HCT116 (cell line): ENCODE results near the gene LRRFIP1.

Source experiments
- CEBPB ChIP-seq: IDR thresholded peaks from 2 replicates; pipeline ENCODE4 v1.6.1; 2012; ENCODE audit warnings: low read depth
- EGR1 ChIP-seq: IDR thresholded peaks from 2 replicates; pipeline ENCODE4 v1.6.1; 2012; ENCODE audit warnings: low read depth
- ELF1 ChIP-seq: IDR thresholded peaks from 2 replicates; pipeline ENCODE4 v1.6.1; 2012; ENCODE audit warnings: low read depth, borderline replicate concordance
- EZH2 ChIP-seq: fragments of 200-600 bp; sonication (generic); IDR thresholded peaks from 2 replicates; pipeline ENCODE4 v1.6.1; 2017; ENCODE audit warnings: antibody characterized with exemption, mixed run types
- EZH2phosphoT487 ChIP-seq: fragments of 200-600 bp; IDR thresholded peaks from 2 replicates; pipeline ENCODE4 v1.6.1; 2018; ENCODE audit warnings: antibody characterized with exemption, borderline replicate concordance
- POLR2A ChIP-seq: IDR thresholded peaks from 2 replicates; pipeline ENCODE4 v1.7.0; 2011; ENCODE audit warnings: borderline replicate concordance; ENCODE audit not compliant: insufficient read depth, insufficient read length; ENCODE audit errors: extremely low read depth
- POLR2AphosphoS5 ChIP-seq: IDR thresholded peaks from 2 replicates; pipeline ENCODE4 v1.6.1; 2011; ENCODE audit warnings: mild to moderate bottlenecking, low read depth, low read length, moderate library complexity
- RAD21 ChIP-seq: IDR thresholded peaks from 2 replicates; pipeline ENCODE4 v1.6.1; 2012; ENCODE audit warnings: low read depth, mild to moderate bottlenecking
- SIN3A ChIP-seq: IDR thresholded peaks from 2 replicates; pipeline ENCODE4 v1.6.1; 2012; ENCODE audit warnings: low read depth
- SP1 ChIP-seq: IDR thresholded peaks from 2 replicates; pipeline ENCODE4 v1.6.1; 2012; ENCODE audit warnings: low read depth
- YY1 ChIP-seq: IDR thresholded peaks from 2 replicates; pipeline ENCODE4 v1.6.1; 2011; ENCODE audit warnings: low read length, low read depth, moderate library complexity, mild to moderate bottlenecking; ENCODE audit not compliant: insufficient replicate concordance; ENCODE audit errors: extremely low read depth
- ZNF274 ChIP-seq: fragments of 200-500 bp; sonication (Bioruptor generic); IDR thresholded peaks from 2 replicates; pipeline ENCODE4 v1.6.1; 2014; ENCODE audit warnings: mild to moderate bottlenecking, low read depth, low read length, inconsistent platforms
- TF ChIP-seq, protein P1 (sequence below), 3 experiments: fragments of 200-600 bp in 1 of 3; sonication (generic) in 1 of 3; IDR thresholded peaks in 2 of 3; conservative IDR thresholded peaks in 1 of 3; 2 replicates each; pipeline ENCODE4 v1.5.1; 2012 to 2017; ENCODE audit warnings: low read depth in 2 of 3, low read length in 2 of 3, antibody characterized with exemption in 1 of 3, borderline replicate concordance in 1 of 3, control low read depth in 1 of 3, mild to moderate bottlenecking in 1 of 3, mixed read lengths in 1 of 3, mixed run types in 1 of 3, moderate library complexity in 1 of 3; ENCODE audit not compliant: insufficient read depth in 1 of 3
- TF ChIP-seq, protein P2 (sequence below): IDR thresholded peaks from 2 replicates; pipeline ENCODE4 v1.6.1; 2012; ENCODE audit warnings: low read depth

DNA sequence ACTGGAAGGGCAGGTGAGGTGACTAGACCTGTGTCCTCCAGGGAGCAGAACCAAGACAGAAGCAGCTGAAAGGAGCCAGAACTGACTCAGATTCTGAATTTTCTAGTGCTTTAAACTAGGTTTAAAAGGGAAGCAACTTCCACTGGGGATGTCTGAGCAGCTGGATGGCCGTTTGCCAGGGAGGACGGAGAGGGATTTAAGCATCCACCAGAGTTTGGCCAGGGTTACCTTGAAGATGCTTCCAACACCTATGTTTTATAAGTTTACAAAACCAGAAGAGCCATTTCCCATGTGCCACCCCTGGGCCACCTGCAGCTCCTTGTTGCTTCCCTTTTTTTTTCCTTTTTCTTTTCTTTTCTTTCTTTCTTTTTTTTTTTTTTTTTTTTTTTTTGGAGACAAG is 122.6 kb downstream of the LRRFIP1 start:
- no peak for TF ChIP-seq EGR1
- TF ChIP-seq POLR2AphosphoS5 = no peak
- TF ChIP-seq, protein P1, sequence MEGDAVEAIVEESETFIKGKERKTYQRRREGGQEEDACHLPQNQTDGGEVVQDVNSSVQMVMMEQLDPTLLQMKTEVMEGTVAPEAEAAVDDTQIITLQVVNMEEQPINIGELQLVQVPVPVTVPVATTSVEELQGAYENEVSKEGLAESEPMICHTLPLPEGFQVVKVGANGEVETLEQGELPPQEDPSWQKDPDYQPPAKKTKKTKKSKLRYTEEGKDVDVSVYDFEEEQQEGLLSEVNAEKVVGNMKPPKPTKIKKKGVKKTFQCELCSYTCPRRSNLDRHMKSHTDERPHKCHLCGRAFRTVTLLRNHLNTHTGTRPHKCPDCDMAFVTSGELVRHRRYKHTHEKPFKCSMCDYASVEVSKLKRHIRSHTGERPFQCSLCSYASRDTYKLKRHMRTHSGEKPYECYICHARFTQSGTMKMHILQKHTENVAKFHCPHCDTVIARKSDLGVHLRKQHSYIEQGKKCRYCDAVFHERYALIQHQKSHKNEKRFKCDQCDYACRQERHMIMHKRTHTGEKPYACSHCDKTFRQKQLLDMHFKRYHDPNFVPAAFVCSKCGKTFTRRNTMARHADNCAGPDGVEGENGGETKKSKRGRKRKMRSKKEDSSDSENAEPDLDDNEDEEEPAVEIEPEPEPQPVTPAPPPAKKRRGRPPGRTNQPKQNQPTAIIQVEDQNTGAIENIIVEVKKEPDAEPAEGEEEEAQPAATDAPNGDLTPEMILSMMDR (IDR thresholded peaks at IDR 0.05 in 2 of 3, conservative IDR thresholded peaks at IDR 0.05 in 1 of 3; ENCODE audit: borderline replicate concordance in 1 of 3, insufficient read depth in 1 of 3, low read depth in 2 of 3, low read length in 2 of 3) = no peak
- no peak for TF ChIP-seq YY1
- no peak for TF ChIP-seq EZH2
- TF ChIP-seq, protein P2, sequence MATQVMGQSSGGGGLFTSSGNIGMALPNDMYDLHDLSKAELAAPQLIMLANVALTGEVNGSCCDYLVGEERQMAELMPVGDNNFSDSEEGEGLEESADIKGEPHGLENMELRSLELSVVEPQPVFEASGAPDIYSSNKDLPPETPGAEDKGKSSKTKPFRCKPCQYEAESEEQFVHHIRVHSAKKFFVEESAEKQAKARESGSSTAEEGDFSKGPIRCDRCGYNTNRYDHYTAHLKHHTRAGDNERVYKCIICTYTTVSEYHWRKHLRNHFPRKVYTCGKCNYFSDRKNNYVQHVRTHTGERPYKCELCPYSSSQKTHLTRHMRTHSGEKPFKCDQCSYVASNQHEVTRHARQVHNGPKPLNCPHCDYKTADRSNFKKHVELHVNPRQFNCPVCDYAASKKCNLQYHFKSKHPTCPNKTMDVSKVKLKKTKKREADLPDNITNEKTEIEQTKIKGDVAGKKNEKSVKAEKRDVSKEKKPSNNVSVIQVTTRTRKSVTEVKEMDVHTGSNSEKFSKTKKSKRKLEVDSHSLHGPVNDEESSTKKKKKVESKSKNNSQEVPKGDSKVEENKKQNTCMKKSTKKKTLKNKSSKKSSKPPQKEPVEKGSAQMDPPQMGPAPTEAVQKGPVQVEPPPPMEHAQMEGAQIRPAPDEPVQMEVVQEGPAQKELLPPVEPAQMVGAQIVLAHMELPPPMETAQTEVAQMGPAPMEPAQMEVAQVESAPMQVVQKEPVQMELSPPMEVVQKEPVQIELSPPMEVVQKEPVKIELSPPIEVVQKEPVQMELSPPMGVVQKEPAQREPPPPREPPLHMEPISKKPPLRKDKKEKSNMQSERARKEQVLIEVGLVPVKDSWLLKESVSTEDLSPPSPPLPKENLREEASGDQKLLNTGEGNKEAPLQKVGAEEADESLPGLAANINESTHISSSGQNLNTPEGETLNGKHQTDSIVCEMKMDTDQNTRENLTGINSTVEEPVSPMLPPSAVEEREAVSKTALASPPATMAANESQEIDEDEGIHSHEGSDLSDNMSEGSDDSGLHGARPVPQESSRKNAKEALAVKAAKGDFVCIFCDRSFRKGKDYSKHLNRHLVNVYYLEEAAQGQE = no peak
- TF ChIP-seq POLR2A = no peak
- no peak for TF ChIP-seq EZH2phosphoT487
- no peak for TF ChIP-seq RAD21
- no peak for TF ChIP-seq ZNF274
- TF ChIP-seq SIN3A = no peak
- no peak for TF ChIP-seq CEBPB
- no peak for TF ChIP-seq SP1
- no peak for TF ChIP-seq ELF1
